Epithelial cell of prostate (primary cell): ENCODE results near the gene FIP1L1.
"Not testable (repeated sequence)": the region's sequence is repeated elsewhere in the genome, so short reads cannot be mapped to it uniquely, and the experiment has no call there.

Experiments
- DNase-seq: peaks from one replicate; pipeline ENCODE4 v3.0.0-alpha.2; 2011; ENCODE audit warnings: low read depth, low spot score
- H3K27ac ChIP-seq: fragments of 450-650 bp; 2 replicates; pipeline ENCODE4 v1.5.1; 2017; ENCODE audit warnings: mild to moderate bottlenecking

FIP1L1 gene

DNA sequence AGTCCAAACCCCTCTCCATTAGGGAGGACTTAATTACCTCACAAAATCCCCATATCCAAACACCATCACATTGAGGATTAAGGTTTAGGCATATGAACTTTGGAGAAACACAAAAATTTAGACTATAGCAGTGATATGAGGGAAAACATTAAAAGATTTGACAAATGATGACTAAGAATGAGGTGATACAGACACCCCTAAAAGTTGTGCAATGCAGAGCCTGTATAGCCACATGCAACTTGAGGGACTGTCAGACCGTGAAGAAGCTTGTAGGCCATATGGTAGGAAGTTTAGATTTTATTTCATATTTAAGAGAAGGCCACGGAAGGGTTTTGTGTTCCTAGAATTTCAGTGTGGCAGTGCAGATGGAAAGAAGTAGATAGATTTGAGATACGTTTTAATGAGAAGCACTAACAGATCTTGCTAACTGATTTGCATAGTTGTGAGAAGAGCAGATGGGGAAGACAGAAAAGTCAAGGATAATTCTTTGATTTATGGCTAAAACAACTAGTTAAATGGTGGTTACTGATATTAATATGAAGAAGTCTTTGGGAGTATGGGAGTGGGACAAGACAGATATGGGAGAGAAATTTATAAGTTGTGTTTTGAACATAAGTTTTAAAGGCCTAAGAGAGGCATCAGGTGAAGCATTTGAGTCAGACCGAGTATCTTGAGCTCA, 5.5 kb upstream of the FIP1L1 start:
- no peak overlapping the region for H3K27ac ChIP-seq
- DNase-seq, result no peak

DNA sequence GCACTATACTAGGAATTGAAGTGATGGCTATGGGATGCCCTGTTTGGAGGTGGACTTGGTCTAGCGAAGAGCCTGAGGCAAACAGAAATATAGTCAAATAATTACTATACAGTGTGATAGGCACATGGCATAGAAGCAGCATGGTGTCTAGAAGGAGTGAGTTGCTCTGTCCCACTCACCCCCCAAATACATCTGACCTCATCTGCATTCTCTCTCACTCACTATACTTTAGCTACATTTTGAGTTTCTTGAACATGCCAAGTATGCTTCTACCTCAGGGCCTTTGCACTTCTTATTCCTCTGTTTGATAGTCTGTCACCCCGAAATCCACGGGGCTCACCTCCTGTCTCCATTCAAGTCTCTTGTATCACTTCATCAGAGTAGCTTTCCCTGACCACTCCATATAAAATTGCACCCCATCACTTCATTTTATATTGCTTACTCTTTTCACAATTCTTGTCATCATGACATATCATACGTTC, 2.6 kb upstream of the FIP1L1 start:
- no peak for DNase-seq
- H3K27ac ChIP-seq, result no peak overlapping the region

- peak overlapping the region; percentile 52 for H3K27ac ChIP-seq
- DNase-seq, result no peak
Observed at GRCh38 chr4:53376900-53377299, 541 bp upstream of the FIP1L1 start.

- peak overlapping the region; percentile 52 for H3K27ac ChIP-seq
Observed at GRCh38 chr4:53378171-53378482, 686 bp downstream of the FIP1L1 start.

GRCh38 chr4:53380221-53380620, 2.8 kb downstream of the FIP1L1 start:
- H3K27ac ChIP-seq, result no peak overlapping the region
- no peak for DNase-seq

More at GRCh38 chr4:53378171-53378482, 686 bp downstream of the FIP1L1 start:
- DNase-seq, result no peak

GRCh38 chr4:53409479-53409878, 32.0 kb downstream of the FIP1L1 start:
- not testable (repeated sequence) for H3K27ac ChIP-seq, DNase-seq

DNA sequence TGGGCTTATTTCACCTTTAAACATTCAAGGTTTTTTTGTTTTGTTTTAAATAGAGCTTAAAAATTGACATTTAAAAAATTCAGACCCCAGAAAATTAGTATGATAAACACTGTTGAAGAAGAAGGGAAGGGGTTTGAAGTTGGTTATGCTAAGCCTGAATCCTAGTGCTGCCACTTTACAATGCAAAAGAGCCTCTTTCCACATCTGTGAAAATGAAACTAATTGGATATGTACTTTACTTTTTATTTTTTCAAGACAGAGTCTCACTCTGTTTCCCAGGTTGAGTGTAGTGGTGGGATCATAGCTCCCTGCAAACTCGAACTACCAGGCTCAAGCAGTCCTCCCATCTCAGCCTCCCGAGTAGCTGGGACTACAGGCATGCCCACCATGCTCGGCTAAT, 41.8 kb downstream of the FIP1L1 start:
- no peak overlapping the region for H3K27ac ChIP-seq
- no peak for DNase-seq

- H3K27ac ChIP-seq, result no peak overlapping the region
- DNase-seq, result no peak
Observed at GRCh38 chr4:53421791-53422190, 44.4 kb downstream of the FIP1L1 start.

DNA sequence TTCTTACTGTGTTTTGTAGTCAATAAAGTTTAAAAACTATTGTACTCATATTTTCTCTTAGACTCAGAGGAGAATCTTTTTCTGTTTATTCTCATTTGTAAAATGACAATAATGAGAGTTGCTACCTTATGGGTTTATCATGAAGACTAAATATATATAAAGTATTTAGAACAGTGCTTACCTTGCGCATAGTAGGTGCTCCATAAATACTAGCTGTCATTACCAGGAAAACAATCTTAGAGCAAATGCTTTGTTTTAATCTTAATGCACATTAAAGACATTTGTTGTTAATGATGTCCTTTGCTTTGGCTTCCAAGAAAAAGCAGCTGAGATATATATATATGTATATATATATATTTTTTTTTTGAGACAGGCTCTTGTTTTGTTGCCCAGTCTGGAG, 44.9 kb downstream of the FIP1L1 start:
- no peak for DNase-seq
- H3K27ac ChIP-seq, result no peak overlapping the region

DNA sequence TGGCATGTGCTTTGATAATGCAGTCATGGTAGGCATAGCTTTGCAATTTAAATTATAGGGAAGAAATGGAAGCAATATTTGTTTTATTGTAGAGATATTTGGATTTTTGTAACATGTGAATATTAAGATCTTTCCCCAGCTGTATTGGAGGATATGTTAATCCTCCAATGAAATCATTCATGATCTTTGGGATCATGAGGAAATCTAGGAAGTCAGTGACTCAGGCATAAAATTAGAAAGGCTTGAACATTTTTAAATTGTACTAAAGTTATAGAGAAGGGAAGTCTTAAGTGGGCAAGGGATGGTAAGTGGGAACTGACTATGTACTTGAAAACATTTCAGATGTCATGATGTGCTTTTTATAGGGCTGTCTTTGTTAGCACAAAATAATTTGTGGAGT, 46.8 kb downstream of the FIP1L1 start:
- no peak for DNase-seq
- H3K27ac ChIP-seq, result no peak overlapping the region

DNA sequence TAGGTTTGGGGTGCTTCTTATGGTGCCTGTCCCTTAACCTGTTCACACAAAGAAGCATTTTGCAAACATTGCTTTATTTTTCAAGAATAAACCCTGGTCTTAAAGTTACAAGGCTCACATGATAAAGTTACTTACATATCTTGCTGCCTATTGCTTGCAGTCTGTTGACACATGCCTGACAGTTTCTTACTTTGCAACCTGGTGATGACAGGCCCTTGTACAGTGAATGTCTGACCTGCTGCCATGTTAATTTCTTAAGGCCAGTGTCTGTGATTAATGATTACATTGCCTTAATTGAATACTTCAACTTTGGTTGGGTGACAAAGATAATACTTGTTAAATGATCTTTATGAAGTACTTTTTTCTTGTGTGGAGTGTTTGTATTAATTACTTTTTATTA, 49.9 kb downstream of the FIP1L1 start:
- no peak for DNase-seq

DNA sequence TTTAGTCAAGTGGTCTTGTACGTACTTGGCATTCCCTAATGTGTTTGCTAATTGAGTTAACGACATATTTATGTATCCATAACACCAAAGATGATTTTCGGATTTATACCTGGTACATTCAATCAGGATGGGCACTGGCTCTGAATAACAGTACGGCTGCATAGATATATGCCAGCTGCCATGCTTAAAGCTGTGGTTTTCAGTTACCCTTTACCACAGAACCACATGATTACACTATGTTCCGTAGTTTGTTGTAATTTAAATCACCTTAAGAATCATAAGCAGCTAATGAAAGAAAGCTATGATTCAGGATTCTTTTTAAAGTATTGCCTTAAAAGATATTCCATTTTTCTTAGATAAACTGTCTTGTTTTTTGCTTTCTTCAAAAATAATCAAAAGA, 53.6 kb downstream of the FIP1L1 start:
- DNase-seq, result no peak
- no peak overlapping the region for H3K27ac ChIP-seq

More for the DNA sequence above, 49.9 kb downstream of the FIP1L1 start:
- no peak overlapping the region for H3K27ac ChIP-seq

- H3K27ac ChIP-seq, result no peak overlapping the region
- no peak for DNase-seq
Observed at GRCh38 chr4:53432528-53433424, 55.3 kb downstream of the FIP1L1 start.

DNA sequence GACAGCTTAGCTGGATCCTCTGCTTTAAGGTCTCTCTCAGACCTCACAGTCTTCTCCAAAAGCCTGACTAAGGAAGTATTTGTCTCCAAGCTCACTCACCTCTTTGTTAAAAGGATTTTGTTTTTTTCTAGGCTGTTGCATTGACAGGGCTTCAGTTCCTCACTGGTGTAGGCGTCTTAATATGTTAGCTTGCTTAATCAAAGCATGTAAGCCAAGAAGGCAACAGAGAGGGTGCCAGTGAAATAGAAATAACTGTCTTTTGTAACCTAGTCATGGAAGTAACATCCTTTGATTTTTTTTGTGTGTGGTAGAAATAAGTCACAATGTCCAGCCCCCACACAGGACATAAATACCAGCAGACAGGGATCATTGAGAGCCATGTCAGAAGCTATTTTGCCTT, 58.8 kb downstream of the FIP1L1 start:
- DNase-seq, result no peak
- H3K27ac ChIP-seq, result no peak overlapping the region

DNA sequence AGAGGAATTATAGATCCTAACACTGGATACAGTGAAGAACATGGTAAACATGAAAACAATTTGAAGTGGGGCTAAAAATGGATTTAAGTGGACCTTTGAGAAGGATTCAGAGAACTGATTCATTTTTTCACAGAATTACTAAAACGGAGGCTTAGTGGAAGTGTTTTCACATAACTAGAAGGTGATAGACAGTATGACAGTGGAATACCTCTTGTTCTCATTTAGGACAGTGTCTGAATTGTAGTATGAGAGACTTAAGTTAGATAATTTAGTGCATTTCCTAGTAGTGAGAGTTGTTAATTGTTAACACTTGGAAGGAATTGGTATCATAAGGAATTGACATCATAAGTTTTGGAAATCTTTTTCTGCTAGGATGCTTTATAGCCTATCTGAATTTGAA, 64.1 kb downstream of the FIP1L1 start:
- no peak for DNase-seq
- no peak overlapping the region for H3K27ac ChIP-seq

GRCh38 chr4:53444954-53445353, 67.5 kb downstream of the FIP1L1 start:
- no peak for DNase-seq
- no peak overlapping the region for H3K27ac ChIP-seq

DNA sequence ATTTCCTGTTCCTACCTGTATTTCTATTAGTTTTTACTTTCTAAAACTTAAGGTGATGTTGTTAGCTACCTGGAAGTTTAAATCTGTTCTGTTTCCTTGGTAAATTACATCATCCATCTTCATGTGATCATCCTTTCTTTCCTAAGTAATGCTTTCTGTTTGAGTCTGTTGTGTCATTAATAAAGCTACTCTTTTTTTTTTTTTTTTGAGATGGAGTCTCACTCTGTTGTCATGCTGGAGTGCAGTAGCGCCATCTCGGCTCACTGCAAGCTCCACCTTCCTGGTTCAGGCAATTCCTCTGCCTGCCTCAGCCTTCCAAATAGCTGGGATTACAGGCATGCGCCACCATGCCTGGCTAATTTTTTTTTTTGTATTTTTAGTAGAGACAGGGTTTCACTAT, 73.3 kb downstream of the FIP1L1 start:
- DNase-seq, result no peak
- H3K27ac ChIP-seq, result peak overlapping the region; percentile 45

DNA sequence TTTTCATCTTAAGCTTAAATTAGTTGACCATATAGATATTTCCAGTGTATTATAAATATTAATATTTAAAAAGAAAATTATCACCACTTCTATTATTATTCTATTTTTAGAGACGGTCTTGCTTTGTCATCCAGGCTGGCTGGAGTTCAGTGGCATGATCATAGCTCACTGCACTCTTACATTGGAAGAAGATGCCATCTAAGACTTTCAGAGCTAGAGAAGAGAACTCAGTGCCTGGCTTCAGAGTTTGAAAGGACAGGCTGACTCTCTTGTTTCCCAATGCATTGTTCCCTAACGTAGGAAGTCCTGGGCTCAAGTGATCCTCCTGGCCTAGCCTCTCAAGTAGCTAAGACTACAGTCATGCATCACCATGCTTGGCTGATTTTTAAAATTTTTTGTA, 75.9 kb downstream of the FIP1L1 start:
- H3K27ac ChIP-seq, result no peak overlapping the region
- DNase-seq, result no peak

DNA sequence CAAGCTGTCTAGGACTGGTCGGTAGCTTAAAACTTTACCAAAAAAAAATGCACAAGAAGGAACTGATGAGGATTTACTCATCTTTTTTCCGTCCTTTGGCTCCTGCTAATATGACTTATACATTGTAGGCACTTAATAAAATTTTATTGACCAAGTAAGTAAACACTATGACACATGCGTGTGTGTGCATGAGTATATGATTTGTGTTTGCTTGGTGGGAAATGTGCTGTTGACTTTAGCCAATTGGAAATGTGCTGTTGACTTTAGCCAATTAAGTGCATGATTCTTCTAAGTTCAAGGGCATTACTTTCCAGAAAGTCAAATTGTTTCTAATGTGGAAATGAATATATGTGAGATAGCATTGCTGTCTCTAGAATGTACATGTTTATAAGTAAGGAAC, 78.3 kb downstream of the FIP1L1 start:
- no peak overlapping the region for H3K27ac ChIP-seq
- peak; percentile 41 for DNase-seq

GRCh38 chr4:53456178-53456577, 78.7 kb downstream of the FIP1L1 start:
- H3K27ac ChIP-seq, result no peak overlapping the region
- no peak for DNase-seq

DNA sequence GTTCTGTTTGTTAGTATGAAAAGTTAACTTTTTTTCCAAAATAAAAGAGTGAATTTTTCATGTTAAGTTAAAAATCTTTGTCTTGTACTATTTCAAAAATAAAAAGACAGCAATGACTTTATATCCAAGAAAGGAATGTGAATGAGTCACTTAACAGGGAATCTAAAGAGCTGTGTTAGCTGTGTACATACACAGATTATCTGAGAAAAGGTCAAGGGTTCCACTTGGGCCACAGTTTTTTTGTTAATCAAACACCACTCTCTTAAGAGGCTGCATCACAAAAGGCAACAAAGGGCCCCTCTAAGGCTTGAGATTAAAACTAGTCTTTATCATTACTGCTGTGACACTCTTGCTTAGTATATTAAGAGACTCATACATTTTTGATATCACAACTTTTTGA, 82.1 kb downstream of the FIP1L1 start:
- no peak for DNase-seq

DNA sequence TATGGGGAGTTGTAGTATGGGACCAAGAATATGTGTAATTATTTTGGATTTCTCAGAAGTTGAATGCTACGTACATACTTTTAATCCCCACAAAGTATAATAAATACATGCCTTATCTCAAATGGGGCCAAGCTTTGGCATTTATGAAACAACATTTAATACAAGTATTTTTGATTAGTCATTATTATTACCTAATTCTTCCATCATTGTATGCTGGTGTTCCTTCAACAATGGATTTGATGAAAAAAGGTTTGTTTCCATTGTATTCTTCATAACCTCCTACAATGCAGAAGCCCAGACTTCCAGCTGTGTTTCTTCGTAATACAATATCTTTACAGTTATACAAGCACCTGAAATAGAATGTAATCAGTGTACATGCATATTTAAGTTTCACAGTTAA, 83.8 kb downstream of the FIP1L1 start:
- no peak overlapping the region for H3K27ac ChIP-seq
- DNase-seq, result no peak

More for the DNA sequence above, 82.1 kb downstream of the FIP1L1 start:
- H3K27ac ChIP-seq, result no peak overlapping the region
